Activated naive CD8-positive, alpha-beta T cell treated with anti-CD3 and anti-CD28 coated beads, Interleukin-2, amount 10 ng/mL, durations not matched to agents 7 days and 5 days (primary cell): ENCODE data around the gene ZNF12. TPM values are rescaled to one million over a fixed set of nuclear protein-coding genes. Genes with fewer than 3 reads are reported as not detected.

Experiments used
- ATAC-seq: fragments of 150-1000 bp; cut with Tn5 transposase; one replicate; pipeline ENCODE4 v1.10.0; 2021; ENCODE audit warnings: low read depth, moderate library complexity
- POLR2A ChIA-PET: fragments of 350-600 bp; sonication (Branson Sonifier 250); formaldehyde crosslinking; loops from one replicate; lab custom pipeline; 2021; ENCODE audit warnings: antibody characterized with exemption; lab: Charles Lee
- DNase-seq: peaks from one replicate; pipeline ENCODE4 v3.0.0; 2021
- H3K27ac Mint-ChIP-seq: one replicate; pipeline ENCODE4 v1.8.0; 2022; ENCODE audit warnings: mild to moderate bottlenecking, mixed read lengths
- H3K27me3 Mint-ChIP-seq: one replicate; pipeline ENCODE4 v1.8.0; 2022; ENCODE audit warnings: mild to moderate bottlenecking, moderate library complexity, mixed read lengths
- H3K36me3 Mint-ChIP-seq: one replicate; pipeline ENCODE4 v1.8.0; 2021; ENCODE audit warnings: mild to moderate bottlenecking, mixed read lengths
- H3K4me1 Mint-ChIP-seq: one replicate; pipeline ENCODE4 v1.8.0; 2021; ENCODE audit warnings: mixed read lengths
- H3K4me3 Mint-ChIP-seq: one replicate; pipeline ENCODE4 v1.8.0; 2022; ENCODE audit warnings: mild to moderate bottlenecking, moderate library complexity, mixed read lengths
- H3K9me3 Mint-ChIP-seq: one replicate; pipeline ENCODE4 v1.8.0; 2021; ENCODE audit warnings: mixed read lengths
- total RNA-seq, 2 experiments: library from RNA; stranded (reverse); gene quantifications; one replicate each; pipeline ENCODE4 v1.2.3, GENCODE V29; 2021

The ZNF12 gene
- total RNA-seq, 2 experiments from 2014 or later: 32.4 to 34.6 TPM

- ATAC-seq: no peak
- POLR2A ChIA-PET: no interaction called here
- Mint-ChIP-seq H3K4me3 (no peak overlapping the region), H3K27me3 (no peaks in the 10 kb centered on the region), H3K9me3 (peaks cover 2% of the 10 kb centered on the region), H3K4me1 (no peaks in the 10 kb centered on the region), H3K27ac (no peak overlapping the region), H3K36me3 (peaks cover 63% of the 10 kb centered on the region)
- no peak for DNase-seq
These were observed 58.0 kb downstream of the ZNF12 start for GRCh38 chr7:6648815-6649104.

DNA sequence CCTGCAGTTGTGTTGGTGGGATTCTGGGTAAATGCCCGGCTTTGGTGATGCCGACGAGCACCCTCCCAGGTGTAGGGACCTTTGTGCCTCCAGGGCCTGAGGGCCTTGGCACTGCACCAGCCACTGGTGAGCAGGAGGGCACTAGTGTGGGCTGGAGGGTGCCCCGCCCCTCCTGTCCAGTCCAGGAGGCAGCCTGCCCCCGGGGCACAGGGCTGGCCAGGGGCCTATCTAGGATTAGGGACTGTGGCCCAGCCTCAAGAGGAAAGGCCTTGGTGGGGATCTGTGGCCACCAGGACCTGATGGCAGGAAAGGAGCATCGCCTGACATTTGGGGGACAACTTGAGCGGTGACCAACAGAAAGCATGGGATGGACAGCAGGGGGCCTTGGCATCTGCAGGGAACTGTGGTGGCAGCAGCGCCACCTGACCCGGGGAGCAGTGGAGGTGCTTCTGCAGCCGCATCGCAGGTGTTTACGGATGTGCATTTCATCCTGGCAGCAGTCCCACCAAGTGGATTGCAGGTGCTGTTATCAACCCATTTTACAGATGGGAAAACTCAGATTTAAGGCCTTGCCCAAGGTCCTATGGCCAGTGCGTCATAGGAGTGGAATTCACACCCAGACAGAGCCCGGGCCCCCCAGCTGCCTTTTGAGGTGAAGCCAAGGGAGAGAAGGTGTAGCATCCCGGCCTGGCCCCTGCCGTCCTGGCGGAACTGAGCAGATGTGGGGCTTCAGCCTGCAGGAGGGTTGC is 58.5 kb downstream of the ZNF12 start:
- DNase-seq (no peak), ATAC-seq (no peak)
- no peak overlapping the region for H3K27ac Mint-ChIP-seq
- peaks cover 2% of the 10 kb centered on the region for H3K9me3 Mint-ChIP-seq
- H3K36me3 Mint-ChIP-seq: peaks cover 65% of the 10 kb centered on the region
- H3K27me3 Mint-ChIP-seq: no peaks in the 10 kb centered on the region
- H3K4me1 Mint-ChIP-seq: no peaks in the 10 kb centered on the region
- POLR2A ChIA-PET: no interaction called here
- H3K4me3 Mint-ChIP-seq: no peak overlapping the region

- H3K27ac Mint-ChIP-seq: no peak overlapping the region
- DNase-seq (no peak), ATAC-seq (no peak)
- no peaks in the 10 kb centered on the region for H3K27me3 Mint-ChIP-seq
- peaks cover 2% of the 10 kb centered on the region for H3K9me3 Mint-ChIP-seq
- no peak overlapping the region for H3K4me3 Mint-ChIP-seq
- H3K4me1 Mint-ChIP-seq: no peaks in the 10 kb centered on the region
- POLR2A ChIA-PET: no interaction called here
- peaks cover 67% of the 10 kb centered on the region for H3K36me3 Mint-ChIP-seq
These were observed 59.2 kb downstream of the ZNF12 start for GRCh38 chr7:6647541-6647940.

GRCh38 chr7:6647080-6647479 is 59.7 kb downstream of the ZNF12 start:
- POLR2A ChIA-PET: no interaction called here
- peaks cover 70% of the 10 kb centered on the region for H3K36me3 Mint-ChIP-seq
- H3K27ac Mint-ChIP-seq: no peak overlapping the region

DNA sequence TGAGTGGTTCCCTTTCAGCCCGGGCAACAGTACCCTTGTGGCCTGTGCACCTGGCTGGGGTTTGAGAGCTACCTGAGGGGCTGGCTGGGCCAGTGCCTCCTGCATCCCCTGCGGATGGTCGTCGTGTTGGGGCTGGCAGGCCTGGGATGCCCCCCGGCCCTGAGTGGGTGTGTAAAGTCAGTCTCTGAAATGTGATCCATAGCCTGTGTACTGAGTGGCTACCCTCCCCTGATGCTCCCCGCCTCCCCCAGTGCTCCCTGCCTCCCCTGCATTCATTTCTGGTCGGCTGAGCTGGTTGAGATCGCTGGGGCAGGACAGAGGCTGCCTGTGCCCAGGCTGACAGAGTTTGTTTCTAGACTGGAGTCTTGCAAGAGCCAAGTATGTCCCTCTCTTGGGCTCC is 60.3 kb downstream of the ZNF12 start:
- Mint-ChIP-seq H3K4me3 (no peak overlapping the region), H3K27me3 (no peaks in the 10 kb centered on the region), H3K27ac (no peak overlapping the region), H3K36me3 (peaks cover 69% of the 10 kb centered on the region), H3K9me3 (peaks cover 2% of the 10 kb centered on the region), H3K4me1 (peaks cover 2% of the 10 kb centered on the region)
- DNase-seq (no peak), ATAC-seq (no peak)
- POLR2A ChIA-PET: no interaction called here

More at GRCh38 chr7:6647080-6647479, 59.7 kb downstream of the ZNF12 start:
- Mint-ChIP-seq H3K27me3 (no peaks in the 10 kb centered on the region), H3K4me3 (no peak overlapping the region), H3K4me1 (no peaks in the 10 kb centered on the region), H3K9me3 (peaks cover 2% of the 10 kb centered on the region)
- DNase-seq (no peak), ATAC-seq (no peak)

- Mint-ChIP-seq H3K27me3 (no peaks in the 10 kb centered on the region), H3K27ac (no peak overlapping the region), H3K4me1 (peaks cover 7% of the 10 kb centered on the region), H3K4me3 (no peak overlapping the region), H3K9me3 (no peaks in the 10 kb centered on the region), H3K36me3 (peaks cover 58% of the 10 kb centered on the region)
- ATAC-seq (no peak), DNase-seq (no peak)
- POLR2A ChIA-PET: no interaction called here
These were observed 62.0 kb downstream of the ZNF12 start for GRCh38 chr7:6644728-6645127.

- Mint-ChIP-seq H3K27ac (no peak overlapping the region), H3K9me3 (no peaks in the 10 kb centered on the region), H3K4me3 (no peak overlapping the region), H3K4me1 (peaks cover 10% of the 10 kb centered on the region), H3K27me3 (no peaks in the 10 kb centered on the region), H3K36me3 (peaks cover 55% of the 10 kb centered on the region)
- POLR2A ChIA-PET: no interaction called here
- DNase-seq (no peak), ATAC-seq (no peak)
These were observed 62.7 kb downstream of the ZNF12 start for GRCh38 chr7:6643915-6644625.

GRCh38 chr7:6642861-6643640 is 63.7 kb downstream of the ZNF12 start:
- no peak for ATAC-seq
- H3K36me3 Mint-ChIP-seq: peaks cover 55% of the 10 kb centered on the region

DNA sequence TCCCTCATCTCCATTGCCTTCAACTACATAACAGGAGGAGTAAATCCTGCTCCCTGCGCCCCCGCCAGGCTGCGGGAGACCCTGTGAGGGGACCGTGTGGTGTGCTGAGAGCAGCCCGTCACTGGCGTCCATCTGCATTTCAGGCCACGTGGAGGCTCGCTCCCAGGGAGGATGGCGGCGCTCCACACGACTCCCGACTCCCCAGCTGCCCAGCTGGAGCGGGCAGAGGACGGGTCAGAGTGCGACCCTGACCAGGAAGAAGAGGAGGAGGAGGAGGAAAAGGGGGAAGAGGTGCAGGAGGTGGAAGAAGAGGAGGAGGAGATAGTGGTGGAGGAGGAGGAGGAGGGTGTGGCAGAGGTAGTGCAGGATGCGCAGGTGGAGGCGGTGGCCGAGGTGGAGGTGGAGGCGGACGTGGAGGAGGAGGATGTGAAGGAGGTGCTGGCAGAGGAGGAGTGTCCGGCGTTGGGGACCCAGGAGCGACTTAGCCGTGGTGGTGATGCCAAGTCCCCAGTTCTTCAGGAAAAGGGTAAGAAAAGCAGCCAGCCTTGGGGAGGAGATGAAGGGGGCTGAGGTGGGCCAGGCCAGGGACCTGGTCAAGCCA is 64.4 kb downstream of the ZNF12 start:
- Mint-ChIP-seq H3K27me3 (no peaks in the 10 kb centered on the region), H3K27ac (no peak overlapping the region), H3K9me3 (no peaks in the 10 kb centered on the region), H3K4me1 (peaks cover 21% of the 10 kb centered on the region), H3K4me3 (no peak overlapping the region), H3K36me3 (peaks cover 52% of the 10 kb centered on the region)
- DNase-seq (no peak), ATAC-seq (no peak)
- POLR2A ChIA-PET: no interaction called here

More at GRCh38 chr7:6642861-6643640, 63.7 kb downstream of the ZNF12 start:
- no peak for DNase-seq
- H3K27me3 Mint-ChIP-seq: no peaks in the 10 kb centered on the region
- H3K4me1 Mint-ChIP-seq: peaks cover 18% of the 10 kb centered on the region
- POLR2A ChIA-PET: no interaction called here
- H3K27ac Mint-ChIP-seq: no peak overlapping the region
- H3K9me3 Mint-ChIP-seq: no peaks in the 10 kb centered on the region
- no peak overlapping the region for H3K4me3 Mint-ChIP-seq

GRCh38 chr7:6641305-6642035 is 65.3 kb downstream of the ZNF12 start:
- DNase-seq (no peak), ATAC-seq (no peak)
- POLR2A ChIA-PET: no interaction called here
- Mint-ChIP-seq H3K4me1 (peaks cover 21% of the 10 kb centered on the region), H3K27me3 (no peaks in the 10 kb centered on the region), H3K27ac (peak overlapping the region; percentile 45), H3K9me3 (no peaks in the 10 kb centered on the region), H3K36me3 (peaks cover 46% of the 10 kb centered on the region), H3K4me3 (no peak overlapping the region)

- POLR2A ChIA-PET: no interaction called here
- Mint-ChIP-seq H3K9me3 (peaks cover under 1% of the 10 kb centered on the region), H3K36me3 (peaks cover 40% of the 10 kb centered on the region), H3K4me3 (no peak overlapping the region), H3K27ac (no peak overlapping the region), H3K27me3 (no peaks in the 10 kb centered on the region), H3K4me1 (peaks cover 23% of the 10 kb centered on the region)
- ATAC-seq (no peak), DNase-seq (no peak)
These were observed 66.5 kb downstream of the ZNF12 start for GRCh38 chr7:6640246-6640721.

DNA sequence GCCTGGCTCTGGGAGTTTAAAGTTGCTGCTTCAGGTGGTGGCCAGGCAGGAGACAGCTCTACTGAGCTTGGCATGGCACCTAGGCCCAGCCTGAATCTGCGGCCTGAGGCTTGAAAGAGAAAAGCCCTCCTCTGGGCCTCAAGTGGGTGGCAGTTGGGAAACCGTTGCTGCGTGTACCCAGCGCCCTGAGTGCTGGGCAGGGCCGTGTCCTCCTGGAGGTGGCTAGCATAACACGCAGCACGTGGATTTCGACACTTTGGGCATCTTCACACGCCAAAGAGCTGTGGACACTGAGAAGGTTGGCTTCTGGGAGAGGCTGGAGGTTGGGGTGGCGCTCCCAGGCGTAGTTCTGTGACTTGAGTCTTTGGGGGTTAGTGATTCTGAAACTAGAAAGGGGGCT is 67.1 kb downstream of the ZNF12 start:
- no peak for ATAC-seq
- H3K27ac Mint-ChIP-seq: no peak overlapping the region
- no peak for DNase-seq
- POLR2A ChIA-PET: interaction anchor here (1.7 kb wide), 1 partner anchor 40 kb away, joined by 5 read pairs; no protein-coding TSS in a partner anchor
- peaks cover 3% of the 10 kb centered on the region for H3K9me3 Mint-ChIP-seq
- no peak overlapping the region for H3K4me3 Mint-ChIP-seq
- no peaks in the 10 kb centered on the region for H3K27me3 Mint-ChIP-seq
- peaks cover 23% of the 10 kb centered on the region for H3K4me1 Mint-ChIP-seq
- H3K36me3 Mint-ChIP-seq: peaks cover 34% of the 10 kb centered on the region
